A172 (cell line): ENCODE measurements around the gene METTL25B. TPM values are rescaled to one million over a fixed set of nuclear protein-coding genes. Genes with fewer than 3 reads are reported as not detected.
A peak's percentile ranks its signal among the peaks of the same experiment; 100 is the strongest.

ENCODE experiments used
- DNase-seq: peaks from one replicate; pipeline ENCODE4 v3.0.0-alpha.2; 2015; ENCODE audit warnings: low spot score
- total RNA-seq: library from RNA; depleted of rRNA; stranded (reverse); fragments of >200 nt; shearing (Covaris generic); gene quantifications from 2 replicates; pipeline ENCODE4 v1.2.3, GENCODE V29; 2014; rRNA removed

The METTL25B gene
- total RNA-seq, 1 experiment from 2014 or later = 5.7 TPM

DNA sequence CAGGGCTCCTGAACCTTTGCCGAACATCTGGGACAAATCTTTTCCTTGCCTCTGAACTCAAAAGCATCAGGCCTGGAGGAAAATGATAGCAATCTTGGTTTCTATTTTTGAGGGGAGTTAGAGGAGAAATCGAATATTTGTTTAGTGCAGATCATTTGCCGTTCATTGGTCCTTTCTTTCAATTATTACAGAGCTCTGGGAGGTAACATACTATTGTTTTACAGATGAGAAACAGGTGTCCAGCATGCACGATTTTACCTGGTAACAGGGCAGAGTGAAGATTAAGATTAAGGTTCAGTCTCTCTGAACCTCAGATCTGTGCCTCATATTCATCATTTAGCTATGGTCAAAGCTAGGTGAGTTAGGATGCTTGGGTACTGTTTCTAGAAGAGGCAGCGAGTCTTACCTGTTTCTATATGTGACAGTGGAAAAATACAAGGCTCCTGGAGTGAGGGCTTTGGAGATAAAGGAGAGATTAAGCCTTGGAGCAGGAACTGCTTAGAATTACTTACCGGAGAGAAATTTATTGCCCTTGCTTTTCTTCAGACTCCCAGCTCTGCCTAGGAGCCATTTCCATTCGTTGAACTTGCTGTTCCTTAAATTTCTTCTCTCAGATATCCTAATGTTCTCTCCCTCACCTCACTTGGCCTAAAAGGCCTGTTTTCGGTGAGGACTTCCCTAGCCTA is 40.5 kb downstream of the METTL25B start:
- DNase-seq = no peak

DNA sequence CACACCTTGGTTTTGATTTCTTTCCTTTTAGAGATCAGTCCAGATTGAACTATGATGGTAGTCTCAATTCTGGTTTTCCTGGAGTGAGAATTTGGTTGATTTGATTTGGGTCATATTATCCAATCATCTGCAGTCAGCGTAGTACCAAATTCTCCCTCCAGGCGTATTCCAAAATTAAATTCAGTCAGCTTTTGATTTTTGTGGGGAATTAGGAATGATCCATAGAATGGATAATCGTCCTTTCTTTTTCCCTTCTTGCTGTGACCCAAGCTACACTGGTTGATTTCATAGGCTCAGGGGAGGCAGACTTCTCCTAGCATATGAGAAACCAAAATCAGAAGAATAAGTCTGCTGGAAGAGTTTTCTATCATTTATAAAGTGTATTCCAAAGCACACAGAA is 44.0 kb downstream of the METTL25B start:
- DNase-seq = no peak

DNA sequence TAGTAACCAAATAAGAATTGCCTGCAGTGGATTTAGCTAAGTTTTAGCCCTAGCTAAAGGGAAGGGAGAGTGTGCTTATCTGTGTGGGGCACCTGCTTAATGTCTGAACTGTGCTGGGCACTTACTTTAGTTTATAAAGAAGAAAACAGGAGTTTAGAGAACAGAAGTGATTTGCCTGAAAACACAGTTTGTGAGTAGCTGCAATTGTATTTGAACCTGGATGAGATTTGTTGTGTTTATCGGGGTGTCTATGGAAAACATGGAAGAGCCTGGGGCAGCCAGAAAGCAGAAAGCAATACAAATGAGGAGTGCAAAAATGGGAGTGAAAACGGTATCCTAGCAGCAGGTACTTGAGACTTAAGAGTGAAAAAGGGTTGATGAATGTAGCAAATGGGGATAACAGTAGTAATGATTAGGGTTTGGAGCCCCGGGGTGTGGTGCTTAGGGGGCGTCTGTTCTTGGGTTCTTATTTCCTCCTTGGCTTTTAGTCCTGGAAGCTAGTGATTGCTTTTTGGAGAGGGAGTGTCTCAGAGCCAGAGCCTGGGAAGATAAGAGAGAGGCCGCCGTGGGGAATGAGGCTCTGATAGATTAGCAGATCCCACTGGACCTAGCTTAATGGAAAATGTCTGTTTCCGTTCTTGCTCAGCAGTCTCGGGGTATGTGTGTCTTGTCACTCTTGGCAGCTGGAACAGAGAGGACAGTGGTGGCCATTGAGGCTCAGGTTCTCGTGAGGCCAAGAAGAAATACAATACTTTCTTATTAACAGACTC is 44.6 kb downstream of the METTL25B start:
- no peak for DNase-seq

DNA sequence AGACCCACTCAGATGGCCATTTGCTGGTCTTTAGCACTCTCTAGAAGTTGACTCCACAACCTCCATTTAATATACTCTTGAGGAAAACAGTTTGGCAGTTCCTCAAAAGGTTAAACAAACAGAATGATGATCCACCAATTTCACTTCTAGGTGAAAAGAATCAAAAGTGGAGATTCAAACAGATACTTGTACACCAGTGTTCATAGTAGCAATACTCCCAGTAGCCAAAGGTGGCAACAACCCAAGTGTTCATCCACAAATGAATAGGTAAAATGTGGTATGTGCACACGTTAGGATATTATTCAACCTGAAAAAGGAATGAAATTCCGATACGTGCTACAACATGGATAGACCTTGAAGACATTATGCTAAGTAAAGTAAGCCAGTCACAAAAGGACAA is 45.3 kb downstream of the METTL25B start:
- DNase-seq = no peak

DNA sequence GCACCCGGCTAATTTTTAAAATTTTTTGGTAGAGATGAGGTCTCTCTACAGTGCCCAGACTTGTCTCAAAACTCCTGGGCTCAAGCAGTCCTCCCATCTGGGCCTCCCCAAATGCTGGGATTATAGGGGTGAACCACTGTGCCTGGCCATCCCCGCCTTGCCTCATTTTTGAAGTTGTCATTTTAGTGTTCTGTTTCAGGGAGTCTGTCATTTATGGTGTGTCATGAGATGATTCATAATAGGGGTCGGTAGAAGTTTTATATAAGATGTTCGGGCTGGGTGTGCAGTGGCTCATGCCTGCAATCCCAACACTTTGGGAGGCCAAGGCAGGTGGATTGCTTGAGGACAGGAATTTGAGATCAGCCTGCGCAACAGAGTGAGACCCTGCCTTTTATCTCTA is 47.5 kb downstream of the METTL25B start:
- no peak for DNase-seq

DNA sequence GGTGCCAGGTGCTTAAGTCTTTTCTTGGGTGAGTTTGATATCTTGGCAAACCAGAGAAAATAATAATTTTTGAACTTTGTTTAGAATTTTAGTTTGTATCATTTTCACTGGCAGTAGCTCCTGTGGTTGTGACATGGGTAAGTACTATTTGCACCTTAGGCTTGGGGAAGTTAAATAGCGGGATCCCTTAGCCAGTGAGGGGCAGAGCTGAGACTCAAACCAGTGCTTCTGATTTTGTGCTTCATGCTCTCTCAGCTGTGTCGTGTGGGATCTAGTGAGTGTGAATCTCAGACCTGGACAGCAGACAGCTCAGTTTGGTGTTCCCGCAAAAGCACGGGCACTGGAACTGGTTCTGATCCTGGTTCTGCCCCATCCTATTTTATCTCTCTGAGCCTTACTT is 48.7 kb downstream of the METTL25B start:
- no peak for DNase-seq

DNA sequence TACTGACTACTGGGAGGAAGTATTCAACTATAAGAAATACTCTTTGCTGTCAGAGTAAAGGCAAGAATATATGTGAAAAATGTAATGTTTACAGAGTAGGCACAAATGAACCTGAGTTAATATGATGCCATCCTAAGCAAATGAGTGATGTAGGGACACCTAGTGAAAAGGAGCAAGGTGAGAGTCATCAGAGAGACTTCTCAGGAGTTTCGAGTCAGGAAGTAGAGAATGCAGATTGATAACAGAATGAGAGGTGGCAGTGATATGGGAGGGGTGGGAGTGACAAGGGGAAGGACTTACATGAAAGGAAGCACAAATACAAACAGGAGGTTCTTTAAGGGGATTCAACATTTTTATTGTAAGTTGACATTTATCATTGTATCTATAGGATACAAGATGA is 49.3 kb downstream of the METTL25B start:
- no peak for DNase-seq

DNA sequence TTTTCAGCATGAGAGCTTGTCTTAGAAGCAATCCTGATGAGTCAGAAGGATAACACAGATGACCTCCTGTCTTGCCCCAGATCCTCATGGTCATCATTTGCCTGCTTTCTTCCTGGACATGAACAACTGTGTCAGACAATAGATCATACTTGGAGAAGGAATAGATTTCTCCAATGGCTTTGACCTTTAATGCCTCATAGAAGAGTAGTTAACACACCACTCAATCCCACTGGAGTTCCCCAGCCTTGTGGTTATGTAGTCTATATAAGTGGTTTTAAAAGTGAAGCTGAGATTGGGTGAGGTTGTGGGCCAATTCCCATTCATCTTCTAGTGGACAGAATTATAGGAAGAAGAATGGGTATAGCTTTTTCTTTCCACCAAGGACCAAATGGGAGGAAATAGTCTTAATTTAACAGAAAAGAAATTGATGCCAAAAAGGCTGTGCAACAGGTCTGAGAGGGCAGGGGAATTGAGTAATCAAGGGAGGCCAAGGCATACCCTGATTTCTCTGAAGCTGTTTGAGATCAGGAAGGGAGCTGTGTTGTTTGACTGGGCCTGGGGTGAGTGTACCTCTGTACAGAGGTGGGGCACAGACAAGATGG is 53.4 kb downstream of the METTL25B start:
- DNase-seq = peak; percentile 65

DNA sequence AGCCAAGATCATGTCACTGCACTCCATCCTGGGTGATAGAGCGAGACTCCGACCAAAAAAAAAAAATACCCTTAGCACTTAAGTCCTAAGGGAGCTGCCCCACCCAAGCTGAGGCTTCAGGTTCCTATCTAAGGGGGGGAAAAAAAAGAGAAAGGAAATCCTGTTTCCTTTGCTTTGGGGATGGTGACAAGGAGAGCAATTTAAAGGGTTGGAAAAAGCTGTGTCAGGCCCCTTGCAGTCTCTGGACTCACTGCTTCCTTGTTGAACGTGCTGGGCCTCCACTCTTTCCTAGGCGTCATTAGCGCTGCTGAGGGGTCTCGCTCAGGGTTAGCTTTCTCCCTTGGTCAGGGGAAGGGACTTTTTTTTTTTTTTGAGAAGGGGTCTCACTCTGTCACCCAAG is 57.2 kb downstream of the METTL25B start:
- DNase-seq = no peak

Other genes starting within 250 kb of the METTL25B start
- gene MEF2D, start 227.7 kb upstream of the METTL25B start, total RNA-seq = 14.6 and 22.2 TPM in 2 replicates
- gene IQGAP3, start 155.9 kb upstream of the METTL25B start, total RNA-seq = 58.9 and 66.2 TPM in 2 replicates
- gene TTC24, start 148.7 kb upstream of the METTL25B start, total RNA-seq = not detected in 2 replicates
- 174 and 204 TPM in 2 replicates for gene NAXE, start 136.7 kb upstream of the METTL25B start, total RNA-seq
- 53.1 and 54.1 TPM in 2 replicates for gene GPATCH4, start 127.0 kb upstream of the METTL25B start, total RNA-seq
- gene HAPLN2, start 109.1 kb upstream of the METTL25B start, total RNA-seq = 0.26 TPM in 1 of 2 replicates, not detected in the other
- gene BCAN, start 86.4 kb upstream of the METTL25B start, total RNA-seq = not detected in 2 replicates
- 60.4 and 105 TPM in 2 replicates for gene NES, start 51.1 kb upstream of the METTL25B start, total RNA-seq
- gene CRABP2, start 22.9 kb upstream of the METTL25B start, total RNA-seq = 5.4 and 6.3 TPM in 2 replicates
- gene ISG20L2, start 297 bp downstream of the METTL25B start, total RNA-seq = 18.9 and 25.6 TPM in 2 replicates
- 133 and 138 TPM in 2 replicates for gene MRPL24, start 12.6 kb downstream of the METTL25B start, total RNA-seq
- gene HDGF, start 23.2 kb downstream of the METTL25B start, total RNA-seq = 430 and 446 TPM in 2 replicates
- 40.3 and 51.5 TPM in 2 replicates for gene PRCC, start 39.1 kb downstream of the METTL25B start, total RNA-seq
- gene SH2D2A, start 88.4 kb downstream of the METTL25B start, total RNA-seq = 0.09 TPM in 1 of 2 replicates, not detected in the other
- not detected in 2 replicates for gene INSRR, start 130.6 kb downstream of the METTL25B start, total RNA-seq
- gene NTRK1, start 132.4 kb downstream of the METTL25B start, total RNA-seq = 0.16 and 0.24 TPM in 2 replicates
- gene PEAR1, start 165.2 kb downstream of the METTL25B start, total RNA-seq = 2.8 and 3.1 TPM in 2 replicates
- gene LRRC71, start 192.2 kb downstream of the METTL25B start, total RNA-seq = not detected in 2 replicates